ENCODE measurements around the gene TMEM266.

DNA sequence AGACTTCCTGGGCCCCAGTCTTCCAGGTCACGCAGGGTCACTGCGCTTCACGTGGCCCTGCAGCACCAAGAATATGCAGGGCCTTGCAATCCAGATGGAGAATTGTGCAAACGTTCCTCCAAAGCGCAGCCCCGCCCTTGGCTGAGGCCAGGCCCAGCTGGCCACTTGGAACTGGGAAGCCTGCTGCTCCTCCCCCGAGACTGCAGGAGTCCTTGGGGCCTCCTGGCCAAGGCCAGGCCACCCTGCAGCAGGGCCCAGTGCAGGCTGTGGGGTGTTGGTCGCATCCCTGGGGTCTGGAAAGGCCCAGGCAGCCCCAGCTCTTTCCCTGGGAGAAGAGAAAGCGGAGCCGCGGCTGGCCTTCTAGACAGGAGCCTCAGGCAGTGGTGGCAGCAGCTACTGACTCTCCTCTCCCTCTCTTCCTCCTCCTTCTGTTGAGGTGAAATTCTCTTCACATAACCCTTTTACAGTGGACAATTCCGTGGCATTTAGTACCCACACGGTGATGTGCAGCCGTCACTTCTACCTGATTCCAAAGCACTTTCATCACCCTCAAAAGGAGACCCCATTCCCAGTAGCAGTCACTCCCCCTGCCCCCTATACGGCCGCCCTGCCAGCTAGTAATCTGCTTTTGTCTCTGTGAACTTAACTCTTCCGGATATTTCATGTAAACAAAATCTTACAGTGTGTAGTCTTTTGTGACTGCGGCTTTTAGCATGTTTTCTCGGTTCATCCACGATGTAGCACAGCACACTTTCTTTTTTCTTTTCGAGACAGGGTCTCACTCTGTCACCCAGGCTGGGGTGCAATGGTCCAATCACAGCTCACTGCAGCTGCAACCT lies 103.9 kb downstream of the TMEM266 start:
- TF ChIP-seq POLR2A (IDR thresholded peaks at IDR 0.05) = no peak
- TF ChIP-seq CTCF (IDR thresholded peaks at IDR 0.05) = no peak
- no peak for TF ChIP-seq EP300 (IDR thresholded peaks at IDR 0.05)
- TF ChIP-seq POLR2AphosphoS5 (IDR thresholded peaks at IDR 0.05) = peak in 3 of 4 donors; percentile 32 to 61 (median 45)

Data from sigmoid colon (tissue), 4 donors.